T-cell (primary cell): Measurements from ENCODE around the gene NMUR2. TPM values are rescaled to one million over a fixed set of nuclear protein-coding genes. Genes with fewer than 3 reads are reported as not detected.

Source experiments
- ATAC-seq, 4 experiments: fragments of 200-7000 bp in 3 of 4; fragments of 150-1000 bp in 1 of 4; cut with Tn5 transposase; replicated peaks in 1 of 4; 1 replicate in 3 of 4; 2 replicates in 1 of 4; pipeline ENCODE4 v1.10.0; 2021; ENCODE audit warnings: moderate library complexity in 3 of 4, mild to moderate bottlenecking in 2 of 4, moderate number of reproducible peaks in 1 of 4
- CTCF ChIA-PET, 2 donors: fragments of 300-600 bp; sonication (Branson Sonifier 250); formaldehyde crosslinking; loops; one replicate each; lab custom pipeline; 2022; ENCODE audit warnings: antibody characterized with exemption in 2 of 2; lab: Charles Lee
- POLR2A ChIA-PET, 2 donors: fragments of 300-600 bp; sonication (Branson Sonifier 250); formaldehyde crosslinking; loops; one replicate each; lab custom pipeline; 2022; ENCODE audit warnings: antibody characterized with exemption in 2 of 2; lab: Charles Lee
- DNase-seq, 35 experiments: peaks; one replicate each; pipeline versions ENCODE4 v3.0.0 to v3.0.0-alpha.2; 2013 to 2023
- H3K27ac ChIP-seq: one replicate; pipeline ENCODE4 v1.5.1; 2013; ENCODE audit warnings: low read length
- H3K27me3 ChIP-seq, 2 experiments: replicated peaks in 1 of 2; 1 replicate in 1 of 2; 2 replicates in 1 of 2; pipeline versions ENCODE4 v1.6.1 to v1.7.0; 2013; ENCODE audit warnings: low read length in 1 of 2, mixed read lengths in 1 of 2; ENCODE audit not compliant: control insufficient read depth in 2 of 2, insufficient read depth in 2 of 2; ENCODE audit errors: extremely low read depth in 1 of 2
- H3K36me3 ChIP-seq, 2 donors: 1 replicate in 1 of 2; 2 replicates in 1 of 2; pipeline versions ENCODE4 v1.6.1 to v1.7.0; 2013; ENCODE audit warnings: low read length in 1 of 2; ENCODE audit not compliant: control insufficient read depth in 2 of 2, insufficient read depth in 1 of 2; ENCODE audit errors: extremely low read depth in 1 of 2
- H3K4me1 ChIP-seq, 2 experiments: 1 replicate in 1 of 2; 2 replicates in 1 of 2; pipeline versions ENCODE4 v1.6.1 to v1.7.0; 2013; ENCODE audit warnings: low read length in 2 of 2, mixed read lengths in 1 of 2; ENCODE audit not compliant: insufficient read depth in 2 of 2, control insufficient read depth in 1 of 2; ENCODE audit errors: extremely low read depth in 1 of 2
- H3K4me3 ChIP-seq, 2 donors: 1 replicate in 1 of 2; 2 replicates in 1 of 2; pipeline versions ENCODE4 v1.5.1 to v1.7.0; 2013; ENCODE audit warnings: mild to moderate bottlenecking in 2 of 2, low read length in 1 of 2, moderate library complexity in 1 of 2; ENCODE audit not compliant: control insufficient read depth in 1 of 2; ENCODE audit errors: extremely low read depth in 1 of 2
- H3K9me3 ChIP-seq: 2 replicates; pipeline ENCODE4 v1.7.0; 2013
- H3K27ac Mint-ChIP-seq, 2 donors: one replicate each; pipeline ENCODE4 v1.8.0; 2020 to 2021; ENCODE audit warnings: mild to moderate bottlenecking in 2 of 2, mixed read lengths in 2 of 2
- H3K27me3 Mint-ChIP-seq, 2 donors: one replicate each; pipeline ENCODE4 v1.8.0; 2021 to 2022; ENCODE audit warnings: mixed read lengths in 2 of 2
- H3K36me3 Mint-ChIP-seq: one replicate; pipeline ENCODE4 v1.8.0; 2021; ENCODE audit warnings: mixed read lengths
- H3K4me1 Mint-ChIP-seq, 3 donors: one replicate each; pipeline ENCODE4 v1.8.0; 2020 to 2022; ENCODE audit warnings: mixed read lengths in 3 of 3, mild to moderate bottlenecking in 1 of 3
- H3K4me3 Mint-ChIP-seq, 3 donors: one replicate each; pipeline ENCODE4 v1.8.0; 2020 to 2022; ENCODE audit warnings: mild to moderate bottlenecking in 3 of 3, mixed read lengths in 3 of 3, moderate library complexity in 3 of 3
- H3K9me3 Mint-ChIP-seq, 3 donors: one replicate each; pipeline ENCODE4 v1.8.0; 2020 to 2022; ENCODE audit warnings: mixed read lengths in 3 of 3
- WGBS: methylation state at CpG from one replicate; pipeline ENCODE4 v1.1.5; 2013; ENCODE audit warnings: missing lambda C conversion rate; ENCODE audit not compliant: insufficient coverage; 5-methylcytosine and 5-hydroxymethylcytosine counted together
- total RNA-seq, 35 experiments: library from RNA in 6 of 35; stranded (reverse) in 6 of 35; fragments of 120-200 nt in 1 of 35; gene quantifications; one replicate each; pipeline versions ENCODE4 v1.2.1 to v1.2.4 and lab custom pipeline; 2013 to 2026

Gene NMUR2
- total RNA-seq, 5 donors from 2014 or later (not counting 1 experiment from before 2014, with no cell fraction given), result not detected

DNA sequence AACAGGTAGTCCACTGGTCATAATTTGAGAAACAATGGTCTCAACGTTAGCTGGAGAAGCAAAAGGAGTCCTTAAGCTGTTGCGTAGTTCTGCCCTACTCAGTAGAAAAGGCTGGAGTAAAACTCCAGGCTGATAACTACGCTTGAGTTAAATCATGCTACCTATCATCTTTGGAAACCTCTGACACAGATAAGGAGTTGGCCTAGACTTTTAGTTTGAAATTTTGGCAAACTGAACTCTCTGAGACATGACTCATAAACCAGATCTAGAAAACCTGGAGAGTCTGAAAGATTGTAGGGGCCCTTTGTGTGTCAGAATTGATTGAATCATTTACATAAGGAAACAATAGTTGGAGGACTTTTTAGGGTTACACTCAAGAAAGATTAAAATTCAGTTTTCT is 26.3 kb downstream of the NMUR2 start:
- H3K27me3 Mint-ChIP-seq, result peaks cover 0 to 5% of the 10 kb centered on the region in 2 donors
- Histone ChIP-seq H3K9me3 (no peaks in the 10 kb centered on the region), H3K27me3 (no peaks in the 10 kb centered on the region), H3K4me1 (no peaks in the 10 kb centered on the region), H3K36me3 (no peaks in the 10 kb centered on the region), H3K27ac (no peak overlapping the region), H3K4me3 (no peak overlapping the region)
- ChIA-PET CTCF (interaction anchor here in 1 of 2 donors (0.7 kb wide), 1 partner anchor 608 kb away, joined by 3 read pairs; no protein-coding TSS in a partner anchor), POLR2A (no interaction called here)
- no peaks in the 10 kb centered on the region for H3K36me3 Mint-ChIP-seq
- no peaks in the 10 kb centered on the region for H3K9me3 Mint-ChIP-seq
- no peaks in the 10 kb centered on the region for H3K4me1 Mint-ChIP-seq
- no peak overlapping the region for H3K4me3 Mint-ChIP-seq
- no peak for DNase-seq
- H3K27ac Mint-ChIP-seq, result no peak overlapping the region
- no peak for ATAC-seq
- 75% methylated on average over 3 of the region's 3 CpGs for WGBS

DNA sequence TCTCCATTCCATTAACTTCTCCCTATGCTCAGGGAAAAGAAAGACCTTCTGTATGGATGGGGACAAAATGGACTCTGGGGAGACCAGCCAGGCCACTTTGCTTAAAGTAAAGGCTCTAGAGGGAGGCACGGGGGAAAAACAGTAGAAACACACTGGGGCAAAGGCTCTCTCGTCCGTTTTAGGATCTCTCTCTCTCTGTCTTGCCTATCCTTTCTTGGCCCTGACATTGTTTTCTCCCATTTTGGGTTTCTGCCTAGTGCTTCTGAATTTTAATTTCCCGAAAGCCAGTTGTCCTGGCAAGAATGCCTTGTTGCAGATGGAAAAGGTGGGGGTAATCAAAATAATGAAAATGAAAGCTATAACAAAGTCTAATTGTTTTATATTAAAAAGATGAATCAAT is 28.2 kb downstream of the NMUR2 start:
- H3K27ac Mint-ChIP-seq, result no peak overlapping the region
- H3K4me1 Mint-ChIP-seq, result no peaks in the 10 kb centered on the region
- no peak overlapping the region for H3K4me3 ChIP-seq
- no peaks in the 10 kb centered on the region for H3K27me3 ChIP-seq
- H3K4me3 Mint-ChIP-seq, result no peak overlapping the region
- POLR2A ChIA-PET, result no interaction called here
- H3K27ac ChIP-seq, result no peak overlapping the region
- no peaks in the 10 kb centered on the region for H3K9me3 ChIP-seq
- WGBS, result 49% methylated on average over 3 of the region's 4 CpGs
- H3K9me3 Mint-ChIP-seq, result no peaks in the 10 kb centered on the region
- no peaks in the 10 kb centered on the region for H3K4me1 ChIP-seq
- ATAC-seq (no peak), DNase-seq (no peak)
- no peaks in the 10 kb centered on the region for H3K36me3 Mint-ChIP-seq
- H3K36me3 ChIP-seq, result no peaks in the 10 kb centered on the region
- H3K27me3 Mint-ChIP-seq, result peaks cover 0 to 5% of the 10 kb centered on the region in 2 donors
- CTCF ChIA-PET, result interaction anchor here in 1 of 2 donors (1.4 kb wide), 1 partner anchor 9 kb away, joined by 3 read pairs; no protein-coding TSS in a partner anchor

DNA sequence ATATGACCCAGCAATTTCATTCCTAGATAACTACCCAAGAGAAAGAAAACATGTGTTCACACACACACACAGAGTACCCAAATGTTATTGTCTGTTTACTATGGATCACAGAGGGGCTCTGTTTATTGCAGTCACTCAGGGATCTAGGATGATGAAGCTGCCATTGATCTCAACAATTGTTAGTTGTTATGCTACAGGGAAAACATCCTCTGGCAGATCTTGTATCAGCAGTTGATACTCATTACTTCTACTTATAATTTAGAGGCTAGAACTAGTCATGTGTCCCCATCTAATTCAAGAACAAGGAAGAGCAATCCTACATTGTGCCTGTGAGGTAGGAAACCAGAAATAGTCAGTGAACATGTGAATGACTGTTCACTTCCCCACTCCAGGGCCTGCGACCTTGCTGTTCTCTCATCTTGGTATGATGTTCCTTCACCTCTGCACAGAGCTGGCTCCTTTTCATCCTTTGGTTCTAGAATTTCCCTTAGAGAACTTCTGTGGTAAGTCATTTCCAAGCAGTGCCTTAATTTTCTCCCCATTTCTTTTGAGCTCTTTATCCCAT is 30.3 kb downstream of the NMUR2 start:
- ATAC-seq (no peak), DNase-seq (no peak)
- Mint-ChIP-seq H3K27ac (no peak overlapping the region), H3K36me3 (no peaks in the 10 kb centered on the region), H3K9me3 (no peaks in the 10 kb centered on the region), H3K27me3 (peaks cover 0 to 6% of the 10 kb centered on the region in 2 donors), H3K4me1 (no peaks in the 10 kb centered on the region), H3K4me3 (no peak overlapping the region)
- no peaks in the 10 kb centered on the region for H3K9me3 ChIP-seq
- ChIA-PET CTCF (no interaction called here), POLR2A (no interaction called here)
- WGBS, result no CpG with 5 or more reads among the region's 1 CpG
- no peaks in the 10 kb centered on the region for H3K36me3 ChIP-seq
- H3K4me3 ChIP-seq, result no peak overlapping the region
- H3K4me1 ChIP-seq, result no peaks in the 10 kb centered on the region
- H3K27me3 ChIP-seq, result no peaks in the 10 kb centered on the region
- no peak overlapping the region for H3K27ac ChIP-seq

DNA sequence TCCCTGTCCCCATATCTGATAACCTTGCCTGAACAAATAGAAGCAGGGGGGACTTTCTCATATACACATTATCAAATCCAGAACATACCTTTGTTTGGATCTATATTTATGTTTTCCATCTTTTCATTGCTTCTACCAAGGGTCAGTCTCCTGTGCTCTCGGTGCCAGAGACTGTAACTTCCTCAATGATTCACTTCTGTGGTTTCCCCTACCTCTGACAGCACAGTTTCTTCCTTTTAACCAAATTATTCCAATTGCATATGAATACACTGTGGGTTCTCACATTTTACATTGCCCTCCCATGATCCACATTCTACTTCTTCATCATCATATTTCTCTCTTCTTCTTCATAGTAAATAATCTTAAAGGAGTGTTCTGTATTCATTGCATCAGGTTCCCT is 32.2 kb downstream of the NMUR2 start:
- Mint-ChIP-seq H3K36me3 (no peaks in the 10 kb centered on the region), H3K27me3 (peaks cover 0 to 9% of the 10 kb centered on the region in 2 donors), H3K4me3 (no peak overlapping the region), H3K4me1 (no peaks in the 10 kb centered on the region), H3K27ac (no peak overlapping the region), H3K9me3 (no peaks in the 10 kb centered on the region)
- no peaks in the 10 kb centered on the region for H3K9me3 ChIP-seq
- H3K4me3 ChIP-seq, result no peak overlapping the region
- ATAC-seq (no peak), DNase-seq (no peak)
- no peak overlapping the region for H3K27ac ChIP-seq
- WGBS, result 13% methylated on average over 1 of the region's 1 CpG
- H3K36me3 ChIP-seq, result no peaks in the 10 kb centered on the region
- no peaks in the 10 kb centered on the region for H3K4me1 ChIP-seq
- ChIA-PET POLR2A (no interaction called here), CTCF (no interaction called here)
- H3K27me3 ChIP-seq, result no peaks in the 10 kb centered on the region

DNA sequence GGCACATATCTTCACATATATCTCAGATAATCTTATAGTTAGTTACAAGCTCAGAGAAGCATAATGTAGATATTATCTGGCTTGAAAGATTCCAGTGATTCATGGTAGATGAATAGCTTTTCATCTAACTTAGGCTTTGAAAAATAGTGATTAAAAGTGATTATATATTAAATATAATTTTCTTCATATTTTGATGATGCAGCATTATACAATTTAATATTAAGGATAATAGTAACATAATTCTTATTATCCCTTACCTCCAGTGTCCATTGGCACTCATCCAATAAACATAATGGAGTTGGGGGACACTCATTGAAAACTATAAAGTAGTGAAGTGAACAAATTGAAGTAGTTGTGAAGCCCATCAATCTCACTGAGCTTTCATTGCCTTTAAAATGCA is 35.8 kb downstream of the NMUR2 start:
- no peak for DNase-seq
- Mint-ChIP-seq H3K27ac (no peak overlapping the region), H3K4me1 (no peaks in the 10 kb centered on the region), H3K9me3 (no peaks in the 10 kb centered on the region), H3K4me3 (no peak overlapping the region), H3K27me3 (peaks cover 0 to 5% of the 10 kb centered on the region in 2 donors), H3K36me3 (no peaks in the 10 kb centered on the region)
- POLR2A ChIA-PET, result no interaction called here
- Histone ChIP-seq H3K4me3 (no peak overlapping the region), H3K4me1 (no peaks in the 10 kb centered on the region), H3K9me3 (no peaks in the 10 kb centered on the region), H3K27ac (no peak overlapping the region), H3K36me3 (no peaks in the 10 kb centered on the region), H3K27me3 (no peaks in the 10 kb centered on the region)
- no peak for ATAC-seq
- CTCF ChIA-PET, result no interaction called here

DNA sequence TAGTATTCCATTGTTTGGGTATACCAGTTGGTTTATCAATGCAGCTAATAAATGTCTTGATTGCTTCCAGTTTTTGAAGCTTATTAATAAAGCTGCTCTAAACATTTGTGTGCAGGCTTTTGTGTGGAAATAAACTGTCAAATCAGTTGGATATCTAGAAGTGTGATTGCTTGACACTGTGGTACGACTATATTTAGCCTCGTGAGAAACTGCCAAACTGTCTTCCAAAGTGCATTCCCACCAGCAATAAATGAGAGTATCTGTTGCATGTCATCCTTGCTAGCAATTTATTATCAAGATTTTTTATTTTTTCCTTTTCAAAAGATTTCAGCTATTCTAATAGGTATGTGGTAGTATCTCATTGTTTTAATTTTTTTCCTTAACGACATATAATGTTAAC is 37.5 kb downstream of the NMUR2 start:
- H3K4me3 ChIP-seq, result no peak overlapping the region
- CTCF ChIA-PET, result no interaction called here
- H3K36me3 ChIP-seq, result no peaks in the 10 kb centered on the region
- H3K9me3 Mint-ChIP-seq, result no peaks in the 10 kb centered on the region
- no peak overlapping the region for H3K27ac Mint-ChIP-seq
- no CpG with 5 or more reads among the region's 3 CpGs for WGBS
- H3K27me3 Mint-ChIP-seq, result peaks cover 0 to 5% of the 10 kb centered on the region in 2 donors
- H3K27me3 ChIP-seq, result no peaks in the 10 kb centered on the region
- no peaks in the 10 kb centered on the region for H3K4me1 ChIP-seq
- no peak overlapping the region for H3K27ac ChIP-seq
- ATAC-seq (no peak), DNase-seq (no peak)
- no peaks in the 10 kb centered on the region for H3K9me3 ChIP-seq
- no peaks in the 10 kb centered on the region for H3K4me1 Mint-ChIP-seq
- no peaks in the 10 kb centered on the region for H3K36me3 Mint-ChIP-seq
- POLR2A ChIA-PET, result no interaction called here
- H3K4me3 Mint-ChIP-seq, result no peak overlapping the region

DNA sequence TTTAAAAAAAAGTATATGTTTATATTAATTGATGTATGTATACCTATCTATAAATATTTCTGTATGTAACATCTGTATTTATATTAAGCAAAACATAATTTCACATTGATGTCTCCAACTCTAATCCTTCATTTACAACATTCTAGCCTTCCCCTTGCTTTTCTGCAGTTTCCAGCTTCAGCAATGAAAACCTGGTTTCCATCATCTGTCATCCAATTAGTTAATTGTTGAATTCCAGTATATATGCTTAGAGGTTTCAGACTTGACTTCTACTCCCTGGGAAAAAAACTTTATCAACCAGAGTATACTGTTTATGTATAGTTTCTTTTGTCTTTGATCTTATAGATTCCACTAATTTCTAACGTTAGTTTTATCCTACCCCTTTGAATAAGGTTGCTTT is 38.4 kb downstream of the NMUR2 start:
- H3K4me3 ChIP-seq, result no peak overlapping the region
- H3K9me3 Mint-ChIP-seq, result peaks cover 0 to 2% (median 0%) of the 10 kb centered on the region in 3 donors
- WGBS, result no CpG with 5 or more reads among the region's 1 CpG
- H3K27ac ChIP-seq, result no peak overlapping the region
- no peak overlapping the region for H3K27ac Mint-ChIP-seq
- POLR2A ChIA-PET, result no interaction called here
- DNase-seq, result no peak
- no peak for ATAC-seq
- CTCF ChIA-PET, result no interaction called here
- no peaks in the 10 kb centered on the region for H3K4me1 Mint-ChIP-seq
- H3K36me3 ChIP-seq, result no peaks in the 10 kb centered on the region
- H3K27me3 Mint-ChIP-seq, result peaks cover 0 to 5% of the 10 kb centered on the region in 2 donors
- H3K4me3 Mint-ChIP-seq, result no peak overlapping the region
- no peaks in the 10 kb centered on the region for H3K9me3 ChIP-seq
- H3K27me3 ChIP-seq, result no peaks in the 10 kb centered on the region
- H3K36me3 Mint-ChIP-seq, result no peaks in the 10 kb centered on the region
- no peaks in the 10 kb centered on the region for H3K4me1 ChIP-seq
